ENCODE results near the gene EHD4. TPM values are rescaled to one million over a fixed set of nuclear protein-coding genes. Genes with fewer than 3 reads are reported as not detected.

Gene EHD4
- total and polyA plus RNA-seq, 2 donors (not counting 1 experiment from before 2014, with no cell fraction given), result 19.3 to 22.0 TPM

DNA sequence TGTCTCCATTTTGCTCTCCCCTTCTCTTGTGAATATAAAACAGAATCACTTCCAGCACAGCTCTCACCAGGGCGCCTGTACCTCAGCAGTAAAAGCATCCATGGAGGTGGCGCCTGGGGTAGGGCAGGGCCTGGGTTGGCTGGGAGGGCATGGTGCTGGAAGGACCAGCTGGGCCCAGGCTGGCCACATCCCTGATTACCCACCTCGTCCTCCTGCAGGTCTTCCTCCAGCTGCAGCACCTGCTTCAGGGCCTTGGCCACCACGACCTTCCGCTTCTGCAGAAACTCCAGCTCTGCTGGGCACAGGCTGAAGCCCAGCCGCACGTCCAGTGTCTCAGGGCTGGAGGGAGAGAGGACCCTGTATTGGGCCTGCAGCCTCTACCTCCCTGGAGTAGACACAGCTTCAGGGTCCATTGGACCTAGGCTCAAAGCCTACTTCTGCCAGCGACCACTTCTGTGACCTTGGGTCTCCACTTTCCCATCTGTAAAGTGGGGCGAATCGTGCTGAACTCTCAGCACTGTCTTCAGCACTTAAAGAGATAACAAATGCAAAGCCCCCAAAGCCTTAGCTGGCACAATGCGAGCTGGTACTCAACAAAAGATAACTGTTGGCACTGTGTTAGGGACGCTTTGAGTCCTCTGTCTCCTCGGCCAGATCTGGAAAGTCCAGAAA lies 24.7 kb upstream of the EHD4 start:
- Histone ChIP-seq H3K4me1 (ENCODE audit: control insufficient read depth, extremely low read depth, insufficient read depth, low read length) (no peaks in the 10 kb centered on the region), H3K4me3 (replicated peaks in 1 of 4; ENCODE audit: control extremely low read depth in 1 of 4, insufficient read depth in 1 of 4, low read depth in 3 of 4, low read length in 4 of 4) (no peak overlapping the region), H3K27me3 (ENCODE audit: control insufficient read depth, insufficient read depth, low read length) (peaks cover 14% of the 10 kb centered on the region), H3K9ac (ENCODE audit: insufficient read depth, low read length) (no peak overlapping the region), H3K79me2 (ENCODE audit: control insufficient read depth, insufficient read depth, low read length) (no peaks in the 10 kb centered on the region), H3K36me3 (ENCODE audit: control insufficient read depth, insufficient read depth, low read length) (no peaks in the 10 kb centered on the region), H4K20me1 (ENCODE audit: control insufficient read depth, extremely low read depth, insufficient read depth, low read length) (no peaks in the 10 kb centered on the region), H2AFZ (ENCODE audit: low read length) (no peak overlapping the region), H3K9me3 (ENCODE audit: control insufficient read depth, insufficient read depth, low read depth, low read length) (no peaks in the 10 kb centered on the region), H3K4me2 (ENCODE audit: extremely low read depth, insufficient read depth, low read length) (no peak overlapping the region), H3K27ac (ENCODE audit: insufficient read depth, low read length) (no peak overlapping the region)
- TF ChIP-seq, protein P1, sequence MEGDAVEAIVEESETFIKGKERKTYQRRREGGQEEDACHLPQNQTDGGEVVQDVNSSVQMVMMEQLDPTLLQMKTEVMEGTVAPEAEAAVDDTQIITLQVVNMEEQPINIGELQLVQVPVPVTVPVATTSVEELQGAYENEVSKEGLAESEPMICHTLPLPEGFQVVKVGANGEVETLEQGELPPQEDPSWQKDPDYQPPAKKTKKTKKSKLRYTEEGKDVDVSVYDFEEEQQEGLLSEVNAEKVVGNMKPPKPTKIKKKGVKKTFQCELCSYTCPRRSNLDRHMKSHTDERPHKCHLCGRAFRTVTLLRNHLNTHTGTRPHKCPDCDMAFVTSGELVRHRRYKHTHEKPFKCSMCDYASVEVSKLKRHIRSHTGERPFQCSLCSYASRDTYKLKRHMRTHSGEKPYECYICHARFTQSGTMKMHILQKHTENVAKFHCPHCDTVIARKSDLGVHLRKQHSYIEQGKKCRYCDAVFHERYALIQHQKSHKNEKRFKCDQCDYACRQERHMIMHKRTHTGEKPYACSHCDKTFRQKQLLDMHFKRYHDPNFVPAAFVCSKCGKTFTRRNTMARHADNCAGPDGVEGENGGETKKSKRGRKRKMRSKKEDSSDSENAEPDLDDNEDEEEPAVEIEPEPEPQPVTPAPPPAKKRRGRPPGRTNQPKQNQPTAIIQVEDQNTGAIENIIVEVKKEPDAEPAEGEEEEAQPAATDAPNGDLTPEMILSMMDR (conservative IDR thresholded peaks at IDR 0.05 in 1 of 2, IDR thresholded peaks at IDR 0.05 in 1 of 2; ENCODE audit: low read depth in 1 of 2, low read length in 2 of 2), result no peak
- no peak for TF ChIP-seq EZH2 (IDR thresholded peaks at IDR 0.05; ENCODE audit: low read length, missing control alignments)
- DNase-seq (ENCODE audit: low read depth in 2 of 2), result no peak

DNA sequence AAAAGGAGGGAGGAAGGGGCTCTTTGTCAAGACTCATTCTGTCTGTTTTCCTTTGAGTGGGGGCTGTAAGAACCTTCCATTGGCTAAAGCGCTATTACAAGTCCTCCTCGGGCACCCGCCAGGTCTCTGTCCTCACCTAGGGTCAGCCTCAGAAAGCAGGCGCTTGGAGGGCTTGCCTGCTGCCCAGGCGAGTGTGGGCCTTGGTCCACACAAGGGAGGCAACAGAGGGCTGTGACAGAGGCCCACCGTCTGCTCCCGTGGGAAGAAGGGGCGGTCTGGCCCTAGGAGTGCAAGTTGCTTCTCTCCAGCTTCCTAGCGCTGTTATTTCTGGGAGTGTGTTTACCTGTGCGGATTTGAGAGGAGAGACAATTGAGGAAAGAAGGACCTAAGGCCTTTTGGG lies 24.0 kb upstream of the EHD4 start:
- H3K9ac ChIP-seq (ENCODE audit: insufficient read depth, low read length), result no peak overlapping the region
- H3K9me3 ChIP-seq (ENCODE audit: control insufficient read depth, insufficient read depth, low read depth, low read length), result no peaks in the 10 kb centered on the region
- H2AFZ ChIP-seq (ENCODE audit: low read length), result no peak overlapping the region
- TF ChIP-seq, protein P1 (conservative IDR thresholded peaks at IDR 0.05 in 1 of 2, IDR thresholded peaks at IDR 0.05 in 1 of 2; ENCODE audit: low read depth in 1 of 2, low read length in 2 of 2), result no peak
- TF ChIP-seq EZH2 (IDR thresholded peaks at IDR 0.05; ENCODE audit: low read length, missing control alignments), result no peak
- peaks cover 14% of the 10 kb centered on the region for H3K27me3 ChIP-seq (ENCODE audit: control insufficient read depth, insufficient read depth, low read length)
- no peak for DNase-seq (ENCODE audit: low read depth in 2 of 2)
- H3K36me3 ChIP-seq (ENCODE audit: control insufficient read depth, insufficient read depth, low read length), result no peaks in the 10 kb centered on the region
- H3K79me2 ChIP-seq (ENCODE audit: control insufficient read depth, insufficient read depth, low read length), result no peaks in the 10 kb centered on the region
- no peaks in the 10 kb centered on the region for H3K4me1 ChIP-seq (ENCODE audit: control insufficient read depth, extremely low read depth, insufficient read depth, low read length)
- no peaks in the 10 kb centered on the region for H4K20me1 ChIP-seq (ENCODE audit: control insufficient read depth, extremely low read depth, insufficient read depth, low read length)
- H3K4me3 ChIP-seq (replicated peaks in 1 of 4; ENCODE audit: control extremely low read depth in 1 of 4, insufficient read depth in 1 of 4, low read depth in 3 of 4, low read length in 4 of 4), result no peak overlapping the region
- no peak overlapping the region for H3K27ac ChIP-seq (ENCODE audit: insufficient read depth, low read length)
- no peak overlapping the region for H3K4me2 ChIP-seq (ENCODE audit: extremely low read depth, insufficient read depth, low read length)

DNA sequence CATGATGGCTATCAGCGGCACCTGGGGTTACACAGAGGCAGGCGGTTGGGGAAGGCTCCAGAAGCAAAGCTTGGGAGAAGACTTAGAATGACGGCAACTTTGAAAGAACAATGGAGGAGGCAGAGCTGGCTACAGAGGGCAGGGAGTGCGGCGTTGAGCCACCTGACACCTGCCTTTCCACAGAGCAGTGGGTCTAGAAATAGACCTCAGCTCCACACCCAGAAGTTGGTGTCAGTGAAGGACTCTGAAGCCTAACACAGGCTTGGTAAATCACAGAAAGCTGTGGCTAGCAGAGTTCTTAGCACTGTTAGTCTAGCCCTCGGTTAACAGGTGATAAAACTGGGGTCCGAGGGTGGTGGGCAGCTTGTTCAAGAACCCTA lies 23.1 kb upstream of the EHD4 start:
- Histone ChIP-seq H3K27me3 (ENCODE audit: control insufficient read depth, insufficient read depth, low read length) (peaks cover 6% of the 10 kb centered on the region), H3K9me3 (ENCODE audit: control insufficient read depth, insufficient read depth, low read depth, low read length) (no peaks in the 10 kb centered on the region), H3K4me1 (ENCODE audit: control insufficient read depth, extremely low read depth, insufficient read depth, low read length) (no peaks in the 10 kb centered on the region), H3K4me2 (ENCODE audit: extremely low read depth, insufficient read depth, low read length) (no peak overlapping the region), H4K20me1 (ENCODE audit: control insufficient read depth, extremely low read depth, insufficient read depth, low read length) (no peaks in the 10 kb centered on the region), H3K27ac (ENCODE audit: insufficient read depth, low read length) (no peak overlapping the region), H2AFZ (ENCODE audit: low read length) (no peak overlapping the region), H3K9ac (ENCODE audit: insufficient read depth, low read length) (no peak overlapping the region), H3K36me3 (ENCODE audit: control insufficient read depth, insufficient read depth, low read length) (no peaks in the 10 kb centered on the region), H3K79me2 (ENCODE audit: control insufficient read depth, insufficient read depth, low read length) (no peaks in the 10 kb centered on the region), H3K4me3 (replicated peaks in 1 of 4; ENCODE audit: control extremely low read depth in 1 of 4, insufficient read depth in 1 of 4, low read depth in 3 of 4, low read length in 4 of 4) (no peak overlapping the region)
- DNase-seq (ENCODE audit: low read depth in 2 of 2), result no peak
- TF ChIP-seq EZH2 (IDR thresholded peaks at IDR 0.05; ENCODE audit: low read length, missing control alignments), result no peak
- TF ChIP-seq, protein P1 (conservative IDR thresholded peaks at IDR 0.05 in 1 of 2, IDR thresholded peaks at IDR 0.05 in 1 of 2; ENCODE audit: low read depth in 1 of 2, low read length in 2 of 2), result no peak

Measured in fibroblast of lung (primary cell).